ENCODE data around the gene ZBP1. TPM values are rescaled to one million over a fixed set of nuclear protein-coding genes. Genes with fewer than 3 reads are reported as not detected.

ZBP1 gene
- total RNA-seq, 2 donors from 2014 or later, result 0.14 to 8.9 TPM

DNA sequence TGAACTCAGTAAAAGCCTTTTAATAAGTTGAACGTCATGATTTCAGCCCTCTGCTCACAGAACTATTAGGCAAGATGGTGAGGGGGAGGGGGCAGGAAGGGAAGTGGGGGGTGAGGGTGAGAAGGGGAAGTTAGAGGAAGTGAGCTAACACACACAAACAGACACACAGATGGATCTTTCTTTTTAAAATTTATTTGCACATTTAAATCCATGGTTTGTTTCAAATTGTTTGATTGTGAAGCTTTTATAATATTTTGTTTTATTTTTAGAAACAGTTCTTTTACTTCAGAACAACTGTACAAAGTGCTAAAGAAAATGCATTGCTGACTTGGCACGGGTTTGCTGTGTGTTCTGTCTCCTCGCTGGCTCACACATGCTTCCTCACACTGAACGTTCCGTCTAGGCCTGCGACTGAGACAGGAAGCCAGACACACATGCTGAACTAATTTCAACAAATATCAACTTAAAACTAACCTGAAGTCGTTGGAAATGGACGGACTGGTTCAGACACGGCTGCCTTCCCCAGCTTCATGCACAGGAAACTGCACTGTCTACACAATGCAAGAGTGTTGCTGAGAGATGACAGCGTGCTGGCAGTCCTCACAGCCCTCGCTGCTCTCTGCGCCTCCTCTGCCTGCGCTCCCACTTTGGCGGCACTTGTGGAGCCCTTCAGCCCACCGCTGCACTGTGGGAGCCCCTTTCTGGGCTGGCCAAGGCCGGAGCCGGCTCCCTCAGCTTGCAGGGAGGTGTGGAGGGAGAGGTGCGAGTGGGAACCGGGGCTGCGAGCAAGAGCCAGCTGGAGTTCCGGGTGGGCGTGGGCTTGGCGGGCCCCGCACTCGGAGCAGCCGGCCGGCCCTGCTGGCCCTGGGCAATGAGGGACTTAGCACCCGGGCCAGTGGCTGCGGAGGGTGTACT lies 8.1 kb upstream of the ZBP1 start:
- Histone ChIP-seq H3K4me3 (no peak overlapping the region), H3K9me3 (no peaks in the 10 kb centered on the region), H3K36me3 (no peaks in the 10 kb centered on the region), H3K27ac (peak overlapping the region in 1 of 2 donors; percentile 8), H3K27me3 (replicated peaks; ENCODE audit: insufficient read depth) (no peaks in the 10 kb centered on the region), H3K4me1 (replicated peaks) (no peaks in the 10 kb centered on the region)
- WGBS, result 31% methylated on average over 18 of the region's 29 CpGs
- intact Hi-C loops (cut with DNase I), result no loop called here
- no peak for TF ChIP-seq CTCF (IDR thresholded peaks at IDR 0.05)
- TF ChIP-seq POLR2AphosphoS5 (IDR thresholded peaks at IDR 0.05), result no peak
- no peak for TF ChIP-seq POLR2A (IDR thresholded peaks at IDR 0.05)
- DNase-seq (ENCODE audit: low spot score), result no peak

DNA sequence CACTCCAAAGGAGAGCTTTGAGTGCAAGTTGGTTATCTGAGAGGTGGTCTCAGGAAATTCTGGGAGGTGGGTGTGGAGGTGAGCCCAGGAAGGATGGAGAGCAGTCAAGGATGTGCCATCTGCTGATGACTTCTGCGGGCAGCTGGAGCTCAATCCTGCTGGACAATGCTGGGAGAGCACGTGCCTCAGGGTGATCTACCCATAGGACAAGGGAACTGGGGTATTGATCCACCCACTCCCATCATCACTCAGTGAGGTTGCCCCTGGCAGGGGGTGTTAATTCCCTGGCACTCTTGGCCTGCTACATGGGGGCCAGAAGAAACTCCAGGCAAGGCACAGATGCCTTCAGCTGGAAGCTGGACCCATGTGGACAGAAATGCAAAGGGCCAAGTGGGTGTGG lies 7.1 kb upstream of the ZBP1 start:
- Histone ChIP-seq H3K9me3 (no peaks in the 10 kb centered on the region), H3K4me3 (no peak overlapping the region), H3K27ac (no peak overlapping the region), H3K36me3 (no peaks in the 10 kb centered on the region), H3K27me3 (replicated peaks; ENCODE audit: insufficient read depth) (no peaks in the 10 kb centered on the region), H3K4me1 (replicated peaks) (no peaks in the 10 kb centered on the region)
- TF ChIP-seq CTCF (IDR thresholded peaks at IDR 0.05) (no peak), POLR2A (IDR thresholded peaks at IDR 0.05) (no peak), POLR2AphosphoS5 (IDR thresholded peaks at IDR 0.05) (no peak)
- intact Hi-C loops (cut with DNase I), result no loop called here
- WGBS, result 100% methylated on average over 2 of the region's 2 CpGs
- no peak for DNase-seq (ENCODE audit: low spot score)

DNA sequence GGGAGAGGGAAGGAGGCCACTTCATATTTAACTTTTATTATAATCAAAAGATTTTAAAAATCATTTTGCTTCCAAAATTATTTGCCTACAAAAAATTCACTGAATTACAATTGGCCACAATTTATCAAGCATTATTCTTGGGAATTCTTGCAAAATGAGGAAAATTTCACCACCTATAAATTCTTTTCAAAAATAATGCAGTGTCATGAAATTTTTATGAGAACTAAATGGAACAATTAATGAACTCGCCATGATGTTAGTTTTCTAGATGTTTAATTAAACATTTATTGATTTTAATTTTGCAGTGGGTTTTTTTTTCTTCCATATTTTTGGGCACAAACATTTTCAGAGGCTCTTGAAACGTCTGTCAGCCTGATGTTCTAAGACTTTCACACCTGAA lies 5.8 kb upstream of the ZBP1 start:
- Histone ChIP-seq H3K27me3 (replicated peaks; ENCODE audit: insufficient read depth) (no peaks in the 10 kb centered on the region), H3K9me3 (no peaks in the 10 kb centered on the region), H3K27ac (no peak overlapping the region), H3K4me1 (replicated peaks) (no peaks in the 10 kb centered on the region), H3K4me3 (no peak overlapping the region), H3K36me3 (no peaks in the 10 kb centered on the region)
- intact Hi-C loops (cut with DNase I), result no loop called here
- DNase-seq (ENCODE audit: low spot score), result no peak
- no peak for TF ChIP-seq POLR2AphosphoS5 (IDR thresholded peaks at IDR 0.05)
- TF ChIP-seq CTCF (IDR thresholded peaks at IDR 0.05), result no peak
- no peak for TF ChIP-seq POLR2A (IDR thresholded peaks at IDR 0.05)
- WGBS, result 85% methylated on average over 2 of the region's 2 CpGs

- intact Hi-C loops (cut with DNase I), result no loop called here
- DNase-seq (ENCODE audit: low spot score), result no peak
- 95% methylated on average over 7 of the region's 7 CpGs for WGBS
These were observed 5.1 kb upstream of the ZBP1 start for GRCh38 chr20:57625181-57625958.

More at GRCh38 chr20:57625181-57625958, 5.1 kb upstream of the ZBP1 start:
- no peak overlapping the region for H3K27ac ChIP-seq
- H3K4me3 ChIP-seq, result no peak overlapping the region
- TF ChIP-seq POLR2A (IDR thresholded peaks at IDR 0.05), result no peak
- TF ChIP-seq CTCF (IDR thresholded peaks at IDR 0.05), result no peak
- no peaks in the 10 kb centered on the region for H3K27me3 ChIP-seq (replicated peaks; ENCODE audit: insufficient read depth)
- H3K4me1 ChIP-seq (replicated peaks), result no peaks in the 10 kb centered on the region
- H3K36me3 ChIP-seq, result no peaks in the 10 kb centered on the region
- no peaks in the 10 kb centered on the region for H3K9me3 ChIP-seq
